MM.1S (cell line): ENCODE data around the gene HCN1.

Experiments
- DNase-seq: peaks from one replicate; pipeline ENCODE4 v3.0.0-alpha.2; 2015
- H2AFZ ChIP-seq: fragments of 300-600 bp; sonication (generic); 2 replicates; pipeline ENCODE4 v1.6.0; 2016; ENCODE audit warnings: antibody characterized with exemption, low read length
- H3F3A ChIP-seq: fragments of 300-600 bp; sonication (generic); 2 replicates; pipeline ENCODE4 v1.6.1; 2016; ENCODE audit warnings: mild to moderate bottlenecking, antibody characterized with exemption, low read length, moderate library complexity, mixed read lengths; ENCODE audit not compliant: insufficient read depth
- H3K27ac ChIP-seq: fragments of 300-600 bp; sonication (generic); 2 replicates; pipeline ENCODE4 v1.5.1; 2016; ENCODE audit warnings: mild to moderate bottlenecking, low read length
- H3K27me3 ChIP-seq: fragments of 300-600 bp; sonication (generic); replicated peaks from 2 replicates; pipeline ENCODE4 v1.6.0; 2016; ENCODE audit warnings: low read length; ENCODE audit not compliant: insufficient read depth
- H3K36me3 ChIP-seq: fragments of 300-600 bp; sonication (generic); replicated peaks from 2 replicates; pipeline ENCODE4 v1.6.1; 2016; ENCODE audit warnings: mild to moderate bottlenecking, low read length, mixed read lengths; ENCODE audit not compliant: insufficient read depth
- H3K4me1 ChIP-seq: fragments of 300-600 bp; sonication (generic); 2 replicates; pipeline ENCODE4 v1.6.1; 2016; ENCODE audit warnings: low read length, mixed read lengths
- H3K4me2 ChIP-seq: fragments of 300-600 bp; sonication (generic); 2 replicates; pipeline ENCODE4 v1.6.0; 2016; ENCODE audit warnings: low read depth, low read length
- H3K4me3 ChIP-seq: fragments of 300-600 bp; sonication (generic); 2 replicates; pipeline ENCODE4 v1.5.1; 2016; ENCODE audit warnings: low read length, mixed read lengths
- H3K79me2 ChIP-seq: fragments of 300-600 bp; sonication (generic); 2 replicates; pipeline ENCODE4 v1.6.1; 2016; ENCODE audit warnings: mixed run types, low read length, mixed read lengths
- H3K9ac ChIP-seq: fragments of 300-600 bp; sonication (generic); 2 replicates; pipeline ENCODE4 v1.6.1; 2016; ENCODE audit warnings: low read length, mixed read lengths
- H3K9me2 ChIP-seq: fragments of 300-600 bp; sonication (generic); replicated peaks from 2 replicates; pipeline ENCODE4 v1.6.1; 2016; ENCODE audit warnings: mild to moderate bottlenecking, low read length, mixed read lengths; ENCODE audit not compliant: insufficient read depth
- H3K9me3 ChIP-seq: fragments of 300-600 bp; sonication (generic); replicated peaks from 2 replicates; pipeline ENCODE4 v1.6.1; 2016; ENCODE audit warnings: mild to moderate bottlenecking, low read length, mixed read lengths; ENCODE audit not compliant: insufficient read depth
- H4K20me1 ChIP-seq: fragments of 300-600 bp; sonication (generic); 2 replicates; pipeline ENCODE4 v1.6.1; 2016; ENCODE audit warnings: mild to moderate bottlenecking, low read length, moderate library complexity, mixed read lengths; ENCODE audit not compliant: insufficient read depth
- EZH2 ChIP-seq: fragments of 300-600 bp; sonication (generic); optimal IDR thresholded peaks from 2 replicates; pipeline ENCODE3; 2017; ENCODE audit warnings: low read depth, mild to moderate bottlenecking, antibody characterized with exemption, low read length, mixed read lengths
- EZH2phosphoT487 ChIP-seq: fragments of 300-600 bp; sonication (generic); IDR thresholded peaks from 2 replicates; pipeline ENCODE4 v1.6.1; 2018; ENCODE audit warnings: antibody characterized with exemption, low read length
- TF ChIP-seq, protein P1 (sequence below): fragments of 300-600 bp; sonication (generic); IDR thresholded peaks from 2 replicates; pipeline ENCODE4 v1.5.1; 2016; ENCODE audit warnings: antibody characterized with exemption, low read length, mixed read lengths

The HCN1 gene

DNA sequence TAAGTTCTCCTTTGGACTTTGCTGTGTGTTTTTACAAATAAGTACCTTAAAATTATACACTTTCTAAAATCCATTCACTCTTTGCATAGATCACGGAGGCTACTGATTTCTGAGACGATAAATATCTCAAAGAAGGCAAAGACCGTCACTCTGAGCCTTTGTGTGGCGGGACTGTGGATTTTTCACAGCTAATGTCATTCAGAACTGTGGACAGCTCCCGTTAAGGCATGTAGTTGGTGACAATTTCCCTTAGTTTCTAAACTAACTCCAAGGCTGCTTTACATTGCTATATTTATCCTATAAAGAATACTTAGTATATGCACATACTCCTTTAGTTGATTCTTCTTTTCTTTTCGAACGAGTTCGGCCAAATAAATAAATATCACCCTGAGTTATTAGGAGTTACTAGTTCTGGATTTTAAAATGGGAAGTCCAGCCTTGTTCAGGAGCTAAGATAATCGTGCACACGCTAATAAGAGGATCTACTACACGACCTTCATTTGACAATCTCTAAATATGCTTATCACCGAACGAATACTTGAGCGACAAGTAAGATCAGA lies 1.8 kb downstream of the HCN1 start:
- H3K79me2 ChIP-seq, result no peaks in the 10 kb centered on the region

DNA sequence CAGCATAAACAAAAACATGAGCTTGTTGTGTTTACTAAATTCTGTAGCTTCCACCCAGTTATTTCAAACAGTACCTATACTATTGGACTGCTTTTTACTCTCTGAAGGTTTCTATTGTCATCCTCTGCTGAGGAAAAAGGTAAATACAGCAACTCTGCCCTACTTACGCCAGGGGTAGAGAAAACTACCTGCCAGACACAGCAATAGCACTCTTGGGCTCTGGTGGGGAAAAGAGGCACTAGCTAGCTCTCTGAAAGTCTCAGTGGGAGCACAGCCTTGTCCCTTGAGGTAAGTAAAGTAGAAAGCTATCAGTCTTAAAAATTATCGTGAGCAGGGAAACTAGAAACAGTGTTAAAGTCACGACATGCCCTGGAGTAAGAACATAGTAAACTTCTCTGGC lies 3.7 kb downstream of the HCN1 start:
- Histone ChIP-seq H3K36me3 (no peaks in the 10 kb centered on the region), H3F3A (no peaks in the 10 kb centered on the region), H3K9me2 (no peaks in the 10 kb centered on the region), H3K4me2 (no peak overlapping the region), H4K20me1 (no peaks in the 10 kb centered on the region), H3K79me2 (no peaks in the 10 kb centered on the region), H3K4me3 (no peak overlapping the region), H3K9ac (no peak overlapping the region), H3K27ac (no peak overlapping the region), H3K4me1 (no peaks in the 10 kb centered on the region), H3K9me3 (no peaks in the 10 kb centered on the region), H2AFZ (no peak overlapping the region), H3K27me3 (no peaks in the 10 kb centered on the region)
- no peak for DNase-seq
- TF ChIP-seq, protein P1, sequence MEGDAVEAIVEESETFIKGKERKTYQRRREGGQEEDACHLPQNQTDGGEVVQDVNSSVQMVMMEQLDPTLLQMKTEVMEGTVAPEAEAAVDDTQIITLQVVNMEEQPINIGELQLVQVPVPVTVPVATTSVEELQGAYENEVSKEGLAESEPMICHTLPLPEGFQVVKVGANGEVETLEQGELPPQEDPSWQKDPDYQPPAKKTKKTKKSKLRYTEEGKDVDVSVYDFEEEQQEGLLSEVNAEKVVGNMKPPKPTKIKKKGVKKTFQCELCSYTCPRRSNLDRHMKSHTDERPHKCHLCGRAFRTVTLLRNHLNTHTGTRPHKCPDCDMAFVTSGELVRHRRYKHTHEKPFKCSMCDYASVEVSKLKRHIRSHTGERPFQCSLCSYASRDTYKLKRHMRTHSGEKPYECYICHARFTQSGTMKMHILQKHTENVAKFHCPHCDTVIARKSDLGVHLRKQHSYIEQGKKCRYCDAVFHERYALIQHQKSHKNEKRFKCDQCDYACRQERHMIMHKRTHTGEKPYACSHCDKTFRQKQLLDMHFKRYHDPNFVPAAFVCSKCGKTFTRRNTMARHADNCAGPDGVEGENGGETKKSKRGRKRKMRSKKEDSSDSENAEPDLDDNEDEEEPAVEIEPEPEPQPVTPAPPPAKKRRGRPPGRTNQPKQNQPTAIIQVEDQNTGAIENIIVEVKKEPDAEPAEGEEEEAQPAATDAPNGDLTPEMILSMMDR, result no peak

More for the DNA sequence above, 1.8 kb downstream of the HCN1 start:
- Histone ChIP-seq H2AFZ (no peak overlapping the region), H3K27ac (no peak overlapping the region), H3F3A (no peaks in the 10 kb centered on the region), H4K20me1 (no peaks in the 10 kb centered on the region), H3K9ac (no peak overlapping the region), H3K4me1 (no peaks in the 10 kb centered on the region), H3K9me2 (no peaks in the 10 kb centered on the region), H3K27me3 (no peaks in the 10 kb centered on the region), H3K9me3 (no peaks in the 10 kb centered on the region), H3K4me3 (no peak overlapping the region), H3K4me2 (no peak overlapping the region), H3K36me3 (no peaks in the 10 kb centered on the region)
- no peak for TF ChIP-seq EZH2
- TF ChIP-seq, protein P1, result no peak
- no peak for DNase-seq

DNA sequence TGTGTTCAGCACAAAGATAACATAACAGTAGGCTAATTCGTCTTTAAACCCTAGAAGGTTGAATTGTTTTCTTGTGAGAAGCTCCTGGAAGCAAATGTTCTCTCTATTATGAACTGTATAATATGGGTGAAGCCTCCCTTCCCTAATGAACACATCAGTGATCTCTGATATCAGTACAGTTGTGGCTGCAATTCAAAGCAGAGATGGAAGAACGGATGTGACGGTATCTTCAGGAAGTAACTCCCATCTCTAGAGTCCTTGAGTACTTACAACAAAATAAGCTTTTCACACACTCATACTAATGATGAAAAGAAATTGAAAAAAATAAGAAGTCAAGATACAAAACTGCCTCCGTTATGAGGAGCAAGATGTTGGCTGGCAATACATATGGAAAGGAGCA lies 4.5 kb downstream of the HCN1 start:
- Histone ChIP-seq H3K9me2 (no peaks in the 10 kb centered on the region), H3K4me3 (no peak overlapping the region), H4K20me1 (no peaks in the 10 kb centered on the region), H3K4me1 (no peaks in the 10 kb centered on the region), H3K27me3 (no peaks in the 10 kb centered on the region), H3K9ac (no peak overlapping the region), H3K79me2 (no peaks in the 10 kb centered on the region), H2AFZ (no peak overlapping the region), H3K4me2 (no peak overlapping the region), H3K9me3 (no peaks in the 10 kb centered on the region), H3K36me3 (no peaks in the 10 kb centered on the region), H3F3A (no peaks in the 10 kb centered on the region), H3K27ac (no peak overlapping the region)
- no peak for DNase-seq
- no peak for TF ChIP-seq EZH2phosphoT487
- TF ChIP-seq EZH2, result no peak
- TF ChIP-seq, protein P1, result no peak
